CD14-positive monocyte (primary cell): ENCODE data around the gene RNF13. TPM values are rescaled to one million over a fixed set of nuclear protein-coding genes. Genes with fewer than 3 reads are reported as not detected.

Experiments
- DNase-seq, 3 donors: peaks; one replicate each; pipeline ENCODE4 v3.0.0-alpha.2; 2011 to 2022
- H2AFZ ChIP-seq: 2 replicates; pipeline ENCODE4 v1.6.0; 2012; ENCODE audit warnings: mild to moderate bottlenecking, low read depth, low read length, inconsistent platforms; ENCODE audit not compliant: insufficient read depth, poor library complexity, severe bottlenecking
- H3K27ac ChIP-seq, 2 donors: 1 replicate in 1 of 2; 2 replicates in 1 of 2; pipeline ENCODE4 v1.5.1; 2012 to 2013; ENCODE audit warnings: low read length in 2 of 2, control low read depth in 1 of 2, inconsistent platforms in 1 of 2, low read depth in 1 of 2, mild to moderate bottlenecking in 1 of 2
- H3K27me3 ChIP-seq, 2 donors: one replicate each; pipeline versions ENCODE4 v1.6.0 to v1.6.1; 2011 to 2013; ENCODE audit warnings: low read length in 2 of 2; ENCODE audit not compliant: control insufficient read depth in 2 of 2, insufficient read depth in 2 of 2
- H3K36me3 ChIP-seq, 2 donors: replicated peaks in 1 of 2; 1 replicate in 1 of 2; 2 replicates in 1 of 2; pipeline versions ENCODE4 v1.5.1 to v1.6.1; 2012 to 2013; ENCODE audit warnings: low read length in 2 of 2, control low read depth in 1 of 2, inconsistent platforms in 1 of 2, mild to moderate bottlenecking in 1 of 2; ENCODE audit not compliant: insufficient read depth in 2 of 2, control insufficient read depth in 1 of 2
- H3K4me1 ChIP-seq, 2 donors: 1 replicate in 1 of 2; 2 replicates in 1 of 2; pipeline versions ENCODE4 v1.5.1 to v1.6.1; 2012 to 2013; ENCODE audit warnings: low read length in 2 of 2, control low read depth in 1 of 2, inconsistent platforms in 1 of 2, mild to moderate bottlenecking in 1 of 2, moderate library complexity in 1 of 2; ENCODE audit not compliant: insufficient read depth in 2 of 2, control insufficient read depth in 1 of 2
- H3K4me2 ChIP-seq: replicated peaks from 2 replicates; pipeline ENCODE3; 2012; ENCODE audit warnings: low read length, moderate library complexity, mild to moderate bottlenecking; ENCODE audit not compliant: poor library complexity, severe bottlenecking; ENCODE audit errors: extremely low read depth
- H3K4me3 ChIP-seq, 3 experiments: fragments of 200-600 bp in 1 of 3; sonication (generic) in 1 of 3; replicated peaks in 1 of 3; 1 replicate in 2 of 3; 2 replicates in 1 of 3; pipeline ENCODE4 v1.5.1; 2011 to 2013; ENCODE audit warnings: low read length in 3 of 3, mild to moderate bottlenecking in 3 of 3, control low read depth in 2 of 3, low read depth in 2 of 3, inconsistent platforms in 1 of 3, moderate library complexity in 1 of 3
- H3K79me2 ChIP-seq: 2 replicates; pipeline ENCODE4 v1.6.0; 2012; ENCODE audit warnings: mild to moderate bottlenecking, control low read depth, inconsistent platforms, low read length, moderate library complexity; ENCODE audit not compliant: insufficient read depth
- H3K9ac ChIP-seq: 2 replicates; pipeline ENCODE4 v1.6.0; 2017; ENCODE audit warnings: low read length, mild to moderate bottlenecking; ENCODE audit not compliant: insufficient read depth, poor library complexity, severe bottlenecking
- H3K9me3 ChIP-seq, 2 donors: replicated peaks in 1 of 2; 1 replicate in 1 of 2; 2 replicates in 1 of 2; pipeline versions ENCODE4 v1.5.1 to v1.6.1; 2012 to 2013; ENCODE audit warnings: low read length in 2 of 2, control low read depth in 1 of 2; ENCODE audit not compliant: control insufficient read depth in 1 of 2, insufficient read depth in 1 of 2
- H4K20me1 ChIP-seq: 2 replicates; pipeline ENCODE4 v1.6.0; 2012; ENCODE audit warnings: mild to moderate bottlenecking, low read length, control low read depth, moderate library complexity; ENCODE audit not compliant: insufficient read depth
- H3K27ac Mint-ChIP-seq, 7 donors: one replicate each; pipeline ENCODE4 v1.8.0; 2020; ENCODE audit warnings: mild to moderate bottlenecking in 7 of 7, mixed read lengths in 7 of 7, moderate library complexity in 6 of 7, inconsistent platforms in 2 of 7
- H3K27me3 Mint-ChIP-seq, 3 donors: one replicate each; pipeline ENCODE4 v1.8.0; 2021 to 2022; ENCODE audit warnings: low read depth in 3 of 3, mild to moderate bottlenecking in 3 of 3, mixed read lengths in 3 of 3, moderate library complexity in 3 of 3, inconsistent platforms in 1 of 3
- H3K36me3 Mint-ChIP-seq, 2 donors: one replicate each; pipeline ENCODE4 v1.8.0; 2020; ENCODE audit warnings: mixed read lengths in 2 of 2, inconsistent platforms in 1 of 2, mild to moderate bottlenecking in 1 of 2
- H3K4me1 Mint-ChIP-seq: one replicate; pipeline ENCODE4 v1.8.0; 2020; ENCODE audit warnings: mild to moderate bottlenecking, mixed read lengths
- H3K4me3 Mint-ChIP-seq, 2 donors: one replicate each; pipeline ENCODE4 v1.8.0; 2020; ENCODE audit warnings: mild to moderate bottlenecking in 2 of 2, mixed read lengths in 2 of 2, moderate library complexity in 1 of 2
- H3K9me3 Mint-ChIP-seq, 7 donors: one replicate each; pipeline ENCODE4 v1.8.0; 2020 to 2022; ENCODE audit warnings: mixed read lengths in 7 of 7, mild to moderate bottlenecking in 6 of 7, moderate library complexity in 6 of 7, inconsistent platforms in 2 of 7
- CTCF ChIP-seq: fragments of 200-600 bp; IDR thresholded peaks from one replicate; pipeline ENCODE4 v1.8.0; 2022; ENCODE audit warnings: antibody characterized with exemption, mild to moderate bottlenecking
- WGBS: methylation state at CpG from one replicate; pipeline ENCODE4 v1.1.5; 2013; ENCODE audit warnings: missing lambda C conversion rate; ENCODE audit not compliant: insufficient coverage; 5-methylcytosine and 5-hydroxymethylcytosine counted together
- intact Hi-C, 2 donors: fragments of 100-400 bp; cut with micrococcal nuclease; formaldehyde crosslinking; loops; one replicate each; pipeline versions ENCODE4 v1.15.0 to v1.15.1; 2023
- polyA plus RNA-seq, 3 donors: library from polyadenylated mRNA; depleted of rRNA in 1 of 3; unstranded in 2 of 3; stranded (reverse) in 1 of 3; fragments of 300-500 nt in 2 of 3; fragments of >200 nt in 1 of 3; fragmentation: Illumina TruSeq in 2 of 3; gene quantifications; 1 replicate in 2 of 3; 2 replicates in 1 of 3; pipeline ENCODE4 v1.2.3, GENCODE V29; 2012 to 2021

The RNF13 gene
- polyA plus RNA-seq, 3 donors = 95.4 to 481 (median 462) TPM

DNA sequence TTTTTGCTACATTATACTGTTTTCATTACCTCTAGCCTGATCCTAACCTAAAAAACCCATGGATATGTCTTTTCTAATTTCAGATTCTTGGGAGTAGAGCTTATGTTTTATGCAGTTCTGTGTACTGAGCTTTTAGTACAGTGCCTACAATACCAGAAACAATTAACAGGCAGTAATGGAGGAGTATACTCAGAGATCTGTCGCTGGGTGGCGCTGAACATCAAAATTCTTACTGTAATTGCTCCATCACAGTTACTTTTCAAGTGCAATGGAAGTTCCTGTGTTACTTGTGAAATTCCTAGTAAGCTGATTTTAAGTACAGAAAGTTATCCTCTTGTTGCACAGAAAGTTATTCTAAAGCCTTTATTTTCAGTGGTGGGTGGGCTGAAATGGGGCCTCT lies 66.9 kb downstream of the RNF13 start:
- H4K20me1 ChIP-seq = peaks cover 93% of the 10 kb centered on the region
- Mint-ChIP-seq H3K27ac (no peak overlapping the region), H3K27me3 (no peaks in the 10 kb centered on the region), H3K4me1 (peaks cover 12% of the 10 kb centered on the region), H3K4me3 (no peak overlapping the region), H3K36me3 (peaks cover 19 to 32% of the 10 kb centered on the region in 2 donors), H3K9me3 (peaks cover 0 to 4% (median 0%) of the 10 kb centered on the region in 7 donors)
- H2AFZ ChIP-seq = no peak overlapping the region
- peaks cover 9 to 28% of the 10 kb centered on the region in 2 donors for H3K36me3 ChIP-seq
- H3K4me1 ChIP-seq = peaks cover 0 to 12% of the 10 kb centered on the region in 2 donors
- TF ChIP-seq CTCF = peak; percentile 72
- H3K27me3 ChIP-seq = no peaks in the 10 kb centered on the region
- no peak overlapping the region for H3K9ac ChIP-seq
- no CpG with 5 or more reads among the region's 2 CpGs for WGBS
- H3K79me2 ChIP-seq = peaks cover 4% of the 10 kb centered on the region
- intact Hi-C loops = no loop called here
- H3K4me2 ChIP-seq = no peak overlapping the region
- DNase-seq = peak; percentile 12 to 53 (median 48)
- H3K9me3 ChIP-seq = no peaks in the 10 kb centered on the region
- H3K27ac ChIP-seq = no peak overlapping the region
- no peak overlapping the region for H3K4me3 ChIP-seq

DNA sequence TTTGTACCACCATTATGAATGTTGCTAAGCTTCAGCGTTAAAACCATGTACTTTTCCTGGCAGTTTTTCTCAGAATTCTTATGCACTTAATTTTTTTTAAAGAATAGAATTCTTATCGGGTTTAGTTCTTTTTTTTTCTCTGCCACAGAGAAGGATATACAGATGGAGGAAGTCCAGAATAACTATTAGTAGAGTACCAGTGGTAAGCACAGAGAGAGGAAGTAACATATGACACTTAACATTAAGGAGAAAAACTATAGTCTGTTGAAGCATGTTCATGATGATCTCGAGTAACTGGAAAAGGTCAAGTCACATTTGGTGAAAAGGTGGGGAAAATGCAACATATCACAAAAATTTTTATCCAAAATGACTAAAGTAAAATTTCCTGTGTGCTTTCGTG lies 68.9 kb downstream of the RNF13 start:
- H3K4me3 ChIP-seq = no peak overlapping the region
- peaks cover 7% of the 10 kb centered on the region for H3K79me2 ChIP-seq
- peaks cover 94% of the 10 kb centered on the region for H4K20me1 ChIP-seq
- no peaks in the 10 kb centered on the region for H3K27me3 ChIP-seq
- H2AFZ ChIP-seq = no peak overlapping the region
- peaks cover 0 to 12% of the 10 kb centered on the region in 2 donors for H3K4me1 ChIP-seq
- no peaks in the 10 kb centered on the region for H3K9me3 ChIP-seq
- no peak overlapping the region for H3K27ac ChIP-seq
- WGBS = no CpG with 5 or more reads among the region's 4 CpGs
- peaks cover 22 to 31% of the 10 kb centered on the region in 2 donors for H3K36me3 Mint-ChIP-seq
- no peak overlapping the region for H3K4me2 ChIP-seq
- intact Hi-C loops = no loop called here
- H3K27ac Mint-ChIP-seq = peak overlapping the region in 3 of 7 donors; percentile 47 to 65 (median 51)
- no peak for TF ChIP-seq CTCF
- peak overlapping the region in 1 of 2 donors; percentile 63 for H3K4me3 Mint-ChIP-seq
- peaks cover 14% of the 10 kb centered on the region for H3K4me1 Mint-ChIP-seq
- H3K9me3 Mint-ChIP-seq = peaks cover 0 to 4% (median 0%) of the 10 kb centered on the region in 7 donors
- no peaks in the 10 kb centered on the region for H3K27me3 Mint-ChIP-seq
- H3K36me3 ChIP-seq = peaks cover 2 to 16% of the 10 kb centered on the region in 2 donors
- no peak overlapping the region for H3K9ac ChIP-seq
- DNase-seq = peak; percentile 2 to 22 (median 19)
